ENCODE measurements around the gene PIGV.

Gene PIGV

GRCh38 chr1:26758358-26758757, 29.4 kb upstream of the PIGV start:
- Mint-ChIP-seq H3K9me3 (no peaks in the 10 kb centered on the region), H3K27ac (no peak overlapping the region), H3K4me3 (no peak overlapping the region), H3K36me3 (ENCODE audit: low read depth) (peaks cover 48% of the 10 kb centered on the region), H3K4me1 (peaks cover 26% of the 10 kb centered on the region), H3K27me3 (no peaks in the 10 kb centered on the region)
- no peak for ATAC-seq
- no peak for DNase-seq

GRCh38 chr1:26759531-26759930, 28.2 kb upstream of the PIGV start:
- no peak for DNase-seq
- Mint-ChIP-seq H3K9me3 (no peaks in the 10 kb centered on the region), H3K36me3 (ENCODE audit: low read depth) (peaks cover 47% of the 10 kb centered on the region), H3K27me3 (no peaks in the 10 kb centered on the region), H3K4me1 (peaks cover 29% of the 10 kb centered on the region), H3K4me3 (no peak overlapping the region), H3K27ac (peak overlapping the region; percentile 60)
- no peak for ATAC-seq

- Mint-ChIP-seq H3K27me3 (no peaks in the 10 kb centered on the region), H3K36me3 (ENCODE audit: low read depth) (peaks cover 50% of the 10 kb centered on the region), H3K27ac (peak overlapping the region; percentile 15), H3K9me3 (no peaks in the 10 kb centered on the region), H3K4me3 (no peak overlapping the region), H3K4me1 (peaks cover 27% of the 10 kb centered on the region)
- no peak for ATAC-seq
- no peak for DNase-seq
These were observed 26.5 kb upstream of the PIGV start for GRCh38 chr1:26761217-26761616.

- peaks cover 67% of the 10 kb centered on the region for H3K36me3 Mint-ChIP-seq (ENCODE audit: low read depth)
- peaks cover 52% of the 10 kb centered on the region for H3K4me1 Mint-ChIP-seq
- no peaks in the 10 kb centered on the region for H3K27me3 Mint-ChIP-seq
- no peak overlapping the region for H3K4me3 Mint-ChIP-seq
- ATAC-seq (peak; percentile 79), DNase-seq (peak; percentile 25)
- no peaks in the 10 kb centered on the region for H3K9me3 Mint-ChIP-seq
- peak overlapping the region; percentile 73 for H3K27ac Mint-ChIP-seq
These were observed 20.0 kb upstream of the PIGV start for GRCh38 chr1:26767714-26768113.

GRCh38 chr1:26768755-26769154, 19.0 kb upstream of the PIGV start:
- Mint-ChIP-seq H3K27me3 (no peaks in the 10 kb centered on the region), H3K9me3 (no peaks in the 10 kb centered on the region), H3K4me1 (peaks cover 45% of the 10 kb centered on the region), H3K4me3 (no peak overlapping the region), H3K27ac (peak overlapping the region; percentile 73), H3K36me3 (ENCODE audit: low read depth) (peaks cover 69% of the 10 kb centered on the region)
- DNase-seq (no peak), ATAC-seq (no peak)

- peaks cover 80% of the 10 kb centered on the region for H3K36me3 Mint-ChIP-seq (ENCODE audit: low read depth)
- no peak for ATAC-seq
- H3K4me1 Mint-ChIP-seq, result peaks cover 36% of the 10 kb centered on the region
- DNase-seq, result no peak
- H3K9me3 Mint-ChIP-seq, result no peaks in the 10 kb centered on the region
- no peak overlapping the region for H3K4me3 Mint-ChIP-seq
- H3K27ac Mint-ChIP-seq, result peak overlapping the region; percentile 52
- H3K27me3 Mint-ChIP-seq, result no peaks in the 10 kb centered on the region
These were observed 16.5 kb upstream of the PIGV start for GRCh38 chr1:26771285-26771642.

GRCh38 chr1:26771643-26772321, 16.0 kb upstream of the PIGV start:
- Mint-ChIP-seq H3K36me3 (ENCODE audit: low read depth) (peaks cover 80% of the 10 kb centered on the region), H3K27me3 (no peaks in the 10 kb centered on the region), H3K27ac (peak overlapping the region; percentile 52), H3K4me1 (peaks cover 32% of the 10 kb centered on the region), H3K9me3 (no peaks in the 10 kb centered on the region), H3K4me3 (no peak overlapping the region)
- peak; percentile 86 for ATAC-seq
- peak; percentile 27 for DNase-seq

GRCh38 chr1:26772687-26773086, 15.1 kb upstream of the PIGV start:
- Mint-ChIP-seq H3K4me1 (peaks cover 23% of the 10 kb centered on the region), H3K4me3 (no peak overlapping the region), H3K27me3 (no peaks in the 10 kb centered on the region), H3K9me3 (no peaks in the 10 kb centered on the region), H3K36me3 (ENCODE audit: low read depth) (peaks cover 77% of the 10 kb centered on the region), H3K27ac (peak overlapping the region; percentile 32)
- ATAC-seq (no peak), DNase-seq (no peak)

- peaks cover 75% of the 10 kb centered on the region for H3K36me3 Mint-ChIP-seq (ENCODE audit: low read depth)
- no peak for ATAC-seq
- no peak overlapping the region for H3K4me3 Mint-ChIP-seq
- H3K9me3 Mint-ChIP-seq, result no peaks in the 10 kb centered on the region
- no peak for DNase-seq
- peaks cover 24% of the 10 kb centered on the region for H3K4me1 Mint-ChIP-seq
- H3K27ac Mint-ChIP-seq, result no peak overlapping the region
- H3K27me3 Mint-ChIP-seq, result no peaks in the 10 kb centered on the region
These were observed 13.3 kb upstream of the PIGV start for GRCh38 chr1:26774462-26774861.

- ATAC-seq, result no peak
- Mint-ChIP-seq H3K4me1 (peaks cover 25% of the 10 kb centered on the region), H3K27me3 (no peaks in the 10 kb centered on the region), H3K9me3 (no peaks in the 10 kb centered on the region), H3K36me3 (ENCODE audit: low read depth) (peaks cover 75% of the 10 kb centered on the region), H3K27ac (peak overlapping the region; percentile 47), H3K4me3 (peak overlapping the region; percentile 8)
- no peak for DNase-seq
These were observed 12.1 kb upstream of the PIGV start for GRCh38 chr1:26775666-26776065.

- peak overlapping the region; percentile 76 for H3K27ac Mint-ChIP-seq
- H3K27me3 Mint-ChIP-seq, result no peaks in the 10 kb centered on the region
- ATAC-seq, result no peak
- H3K4me1 Mint-ChIP-seq, result peaks cover 37% of the 10 kb centered on the region
- no peaks in the 10 kb centered on the region for H3K9me3 Mint-ChIP-seq
- no peak overlapping the region for H3K4me3 Mint-ChIP-seq
- no peak for DNase-seq
- peaks cover 67% of the 10 kb centered on the region for H3K36me3 Mint-ChIP-seq (ENCODE audit: low read depth)
These were observed 8.6 kb upstream of the PIGV start for GRCh38 chr1:26779098-26779668.

- H3K4me1 Mint-ChIP-seq, result peaks cover 50% of the 10 kb centered on the region
These were observed 7.3 kb upstream of the PIGV start for GRCh38 chr1:26780344-26780957.

GRCh38 chr1:26781206-26781825, 6.4 kb upstream of the PIGV start:
- Mint-ChIP-seq H3K9me3 (no peaks in the 10 kb centered on the region), H3K4me1 (peaks cover 59% of the 10 kb centered on the region), H3K4me3 (no peak overlapping the region), H3K27me3 (no peaks in the 10 kb centered on the region), H3K27ac (peak overlapping the region; percentile 59), H3K36me3 (ENCODE audit: low read depth) (peaks cover 49% of the 10 kb centered on the region)
- no peak for DNase-seq
- ATAC-seq, result peak; percentile 21

More at GRCh38 chr1:26780344-26780957, 7.3 kb upstream of the PIGV start:
- Mint-ChIP-seq H3K27ac (no peak overlapping the region), H3K27me3 (no peaks in the 10 kb centered on the region), H3K9me3 (no peaks in the 10 kb centered on the region), H3K4me3 (no peak overlapping the region), H3K36me3 (ENCODE audit: low read depth) (peaks cover 56% of the 10 kb centered on the region)
- no peak for ATAC-seq
- DNase-seq, result no peak

- ATAC-seq (no peak), DNase-seq (no peak)
- H3K4me3 Mint-ChIP-seq, result no peak overlapping the region
- peaks cover 40% of the 10 kb centered on the region for H3K36me3 Mint-ChIP-seq (ENCODE audit: low read depth)
- peaks cover 71% of the 10 kb centered on the region for H3K4me1 Mint-ChIP-seq
- peak overlapping the region; percentile 23 for H3K27ac Mint-ChIP-seq
- no peaks in the 10 kb centered on the region for H3K9me3 Mint-ChIP-seq
- H3K27me3 Mint-ChIP-seq, result peaks cover 1% of the 10 kb centered on the region
These were observed 5.1 kb upstream of the PIGV start for GRCh38 chr1:26782521-26783212.

Measured in activated naive CD8-positive, alpha-beta T cell treated with anti-CD3 and anti-CD28 coated beads, Interleukin-2, amount 50 U/mL, for 24 hours (primary cell).